G401.6 (cell line): ENCODE data around the gene RASIP1.

Experiments used
- FAIRE-seq: peaks from 2 replicates; lab custom pipeline; 2012; peaks lifted over from hg19 to GRCh38; lab: Jason Lieb, UNC

The RASIP1 gene

DNA sequence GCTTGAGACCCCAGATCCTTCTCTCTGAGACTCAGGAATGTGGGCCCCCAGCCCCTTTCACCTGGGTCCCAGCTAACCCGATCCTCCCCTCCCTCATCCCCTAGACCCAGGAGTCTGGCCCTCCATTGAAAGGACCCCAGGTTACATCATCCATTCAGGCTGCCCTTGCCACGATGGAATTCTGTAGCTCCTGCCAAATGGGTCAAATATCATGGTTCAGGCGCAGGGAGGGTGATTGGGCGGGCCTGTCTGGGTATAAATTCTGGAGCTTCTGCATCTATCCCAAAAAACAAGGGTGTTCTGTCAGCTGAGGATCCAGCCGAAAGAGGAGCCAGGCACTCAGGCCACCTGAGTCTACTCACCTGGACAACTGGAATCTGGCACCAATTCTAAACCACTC, 15.4 kb upstream of the RASIP1 start:
- no peak for FAIRE-seq

DNA sequence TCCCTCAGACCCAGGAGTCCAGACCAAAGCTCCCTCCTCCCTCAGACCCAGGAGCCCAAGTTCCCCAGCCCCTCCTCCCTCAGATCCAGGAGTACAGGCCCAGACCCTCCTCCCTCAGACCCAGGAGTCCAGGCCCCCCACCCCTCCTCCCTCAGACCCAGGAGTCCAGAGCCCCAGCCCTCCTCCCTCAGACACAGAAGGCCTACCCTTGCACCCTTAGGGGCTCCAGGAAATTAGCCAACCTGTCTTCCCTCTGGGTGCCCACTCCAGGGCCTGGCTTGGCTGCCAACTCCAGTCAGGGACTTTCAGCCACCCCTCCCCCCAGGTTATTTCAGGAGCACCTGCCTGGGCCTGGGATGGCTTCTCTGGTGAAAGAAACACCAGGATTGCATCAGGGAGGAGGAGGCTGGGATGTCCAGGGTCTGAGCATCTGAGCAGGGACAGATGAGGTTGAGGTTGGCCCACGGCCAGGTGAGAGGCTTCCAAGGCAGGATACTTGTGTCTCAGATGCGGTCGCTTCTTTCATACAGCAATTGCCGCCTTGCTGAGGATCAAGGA, 14.8 kb upstream of the RASIP1 start, which contains the start of gene FGF21:
Gene FGF21 (plus strand): TSS at position 441 of the 558 bp plus-strand sequence. CDS start 713 bp downstream, outside the sequence.
- FAIRE-seq: no peak

DNA sequence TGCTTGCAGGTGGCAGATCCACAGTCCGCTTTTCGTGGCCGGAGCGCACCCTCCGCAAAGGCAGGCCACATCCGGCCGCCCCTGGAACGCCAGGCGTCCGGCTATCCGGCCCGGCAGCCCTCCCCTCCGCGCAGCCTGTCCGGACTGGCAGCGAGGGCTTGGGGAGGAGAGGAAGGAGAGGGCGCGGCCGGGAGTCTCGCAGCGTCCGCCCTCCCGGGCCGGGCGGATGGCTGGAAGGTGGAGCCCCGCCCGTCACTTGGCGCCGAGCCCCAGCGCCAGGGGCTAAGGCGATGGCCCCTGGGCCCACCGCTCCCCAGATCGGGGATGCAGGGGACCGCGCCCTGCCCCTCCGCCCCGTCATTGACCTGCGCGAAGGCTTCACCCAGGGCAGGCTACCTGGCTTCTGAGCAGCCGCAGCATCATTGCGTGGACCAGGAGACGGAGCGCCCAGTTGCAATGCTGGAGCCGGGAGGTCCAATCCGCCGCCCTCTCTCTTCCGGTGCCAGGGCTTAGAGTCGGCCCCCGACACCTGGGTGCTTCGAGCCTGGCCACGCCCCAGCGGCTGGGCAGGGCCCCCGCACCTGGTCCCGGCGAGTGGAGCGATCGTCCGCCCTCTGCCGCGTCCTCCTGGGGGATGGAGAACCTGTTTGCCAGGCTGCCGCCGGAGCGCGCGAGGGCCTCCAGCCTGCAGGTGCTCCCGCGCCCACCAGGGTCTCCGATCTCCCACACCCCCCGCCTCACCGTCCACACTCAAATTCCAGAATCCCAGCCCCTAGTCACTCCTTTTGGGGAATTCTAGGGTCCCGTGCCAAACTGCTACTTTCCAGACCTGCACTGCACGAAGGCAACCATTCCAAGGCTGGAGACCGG, 12.3 kb upstream of the RASIP1 start, which contains the start of gene FUT1:
Gene FUT1 (minus strand): TSS at position 146 of the 870 bp plus-strand sequence. CDS start 1,360 bp downstream, outside the sequence.
- FAIRE-seq: no peak

DNA sequence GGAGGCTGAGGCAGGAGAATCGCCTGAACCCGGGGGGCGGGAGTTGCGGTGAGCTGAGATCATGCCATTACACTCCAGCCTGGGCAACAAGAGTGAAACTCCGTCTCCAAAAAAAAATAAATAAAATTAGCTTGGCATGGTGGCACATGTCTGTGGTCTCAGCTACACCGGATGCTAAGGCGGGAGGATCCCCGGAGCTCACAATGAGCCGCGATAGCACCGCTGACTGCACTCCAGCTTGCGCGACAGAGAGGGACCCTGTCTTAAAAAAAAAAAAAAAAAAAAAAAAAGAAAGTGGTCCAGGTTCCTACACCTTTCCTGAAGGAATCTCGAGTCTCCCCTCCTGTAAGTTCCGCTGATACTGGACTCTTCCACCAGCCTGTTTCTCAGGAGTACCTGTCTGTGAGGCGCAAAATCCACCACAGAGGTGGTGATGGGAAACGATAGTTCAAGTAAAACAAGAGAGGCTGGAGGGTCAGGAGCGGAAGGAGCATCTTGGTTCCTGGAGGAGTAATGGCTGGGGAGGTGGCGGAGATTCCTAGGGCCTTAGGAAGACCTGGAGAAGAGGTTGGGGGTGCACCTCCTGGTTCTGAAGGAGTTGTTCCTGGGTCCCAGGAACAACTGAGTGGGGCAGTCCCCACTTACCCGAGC, 11.6 kb upstream of the RASIP1 start:
- FAIRE-seq: no peak

DNA sequence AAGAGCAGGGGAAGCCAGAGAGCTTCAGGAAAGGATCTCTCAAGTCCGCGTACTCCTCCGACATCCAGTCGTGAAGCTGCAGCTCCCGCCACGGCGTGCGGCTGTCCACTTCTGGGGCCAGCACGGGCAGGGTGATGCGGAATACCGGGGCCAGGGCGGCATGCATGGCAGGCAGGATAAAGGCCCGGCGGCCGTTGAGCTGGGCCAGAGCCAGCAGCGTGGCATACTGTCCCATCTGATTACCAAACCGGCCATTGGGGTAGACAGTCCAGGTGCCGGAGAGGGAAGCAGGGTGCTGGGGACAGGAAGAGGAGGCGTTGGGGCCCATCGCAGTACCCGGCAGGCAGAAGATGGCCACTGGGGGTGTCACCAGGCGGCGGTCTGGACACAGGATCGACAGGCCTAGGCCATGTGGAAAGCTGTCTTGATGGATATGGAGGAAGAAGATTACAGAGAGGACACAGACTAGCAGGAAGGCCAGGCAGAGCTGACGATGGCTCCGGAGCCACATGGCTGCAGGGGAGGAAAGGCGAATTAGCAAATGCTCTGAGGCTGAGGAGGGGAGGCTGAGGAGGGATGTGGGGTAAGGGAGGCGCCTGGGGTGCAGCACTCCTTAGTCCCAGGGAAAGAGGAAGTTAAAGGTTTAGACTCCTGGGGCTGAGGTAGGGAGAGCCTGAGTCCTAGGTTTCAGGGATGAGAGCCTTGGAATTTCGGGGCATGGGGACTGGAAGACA, 10.5 kb upstream of the RASIP1 start:
- no peak for FAIRE-seq

DNA sequence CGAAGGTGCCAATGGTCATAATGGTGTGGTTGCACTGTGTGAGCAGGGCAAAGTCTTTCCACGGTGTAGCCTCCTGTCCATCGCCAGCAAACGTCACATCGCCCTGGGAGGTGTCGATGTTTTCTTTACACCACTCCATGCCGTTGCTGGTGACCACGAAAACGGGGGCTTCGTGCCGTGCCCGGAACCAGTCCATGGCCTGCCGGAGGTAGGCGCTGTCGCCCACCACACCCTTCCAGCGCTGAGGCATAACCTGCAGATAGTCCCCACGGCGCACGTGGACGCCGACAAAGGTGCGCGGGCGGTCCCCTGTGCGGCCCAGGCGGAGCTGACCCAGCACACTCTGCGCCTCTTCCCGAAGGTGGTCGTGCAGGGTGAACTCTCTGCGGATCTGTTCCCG, 9.9 kb upstream of the RASIP1 start:
- FAIRE-seq: no peak

DNA sequence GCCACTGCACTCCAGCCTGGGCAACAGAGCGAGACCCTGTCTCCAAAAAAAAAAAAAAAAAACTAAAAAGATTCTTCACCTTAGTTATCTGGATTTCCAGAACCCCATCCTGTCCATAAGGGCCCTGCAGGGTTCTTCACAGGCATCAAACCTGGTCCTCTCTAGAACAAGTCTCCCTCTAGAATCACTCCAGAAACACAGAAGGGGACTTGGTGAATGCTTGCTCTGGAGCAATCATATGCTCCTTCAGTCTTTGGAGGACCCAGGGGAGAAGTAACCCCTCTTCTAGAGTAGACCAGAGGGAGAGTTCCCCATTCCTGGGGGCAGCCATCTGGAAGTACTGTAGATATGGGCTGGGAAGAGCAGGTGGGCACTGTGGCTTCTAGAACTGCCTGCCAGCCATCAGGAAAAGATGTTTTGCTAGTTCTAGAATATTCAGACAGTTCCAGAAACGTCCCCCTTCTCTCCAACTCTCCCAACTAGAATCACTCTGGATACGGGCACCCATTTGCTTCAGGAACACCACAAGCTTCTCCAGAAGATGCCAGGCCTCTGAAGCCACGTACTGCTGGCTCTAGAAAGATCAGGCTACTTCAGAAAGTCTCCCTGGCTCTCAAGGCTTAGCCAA, 9.3 kb upstream of the RASIP1 start:
- no peak for FAIRE-seq

DNA sequence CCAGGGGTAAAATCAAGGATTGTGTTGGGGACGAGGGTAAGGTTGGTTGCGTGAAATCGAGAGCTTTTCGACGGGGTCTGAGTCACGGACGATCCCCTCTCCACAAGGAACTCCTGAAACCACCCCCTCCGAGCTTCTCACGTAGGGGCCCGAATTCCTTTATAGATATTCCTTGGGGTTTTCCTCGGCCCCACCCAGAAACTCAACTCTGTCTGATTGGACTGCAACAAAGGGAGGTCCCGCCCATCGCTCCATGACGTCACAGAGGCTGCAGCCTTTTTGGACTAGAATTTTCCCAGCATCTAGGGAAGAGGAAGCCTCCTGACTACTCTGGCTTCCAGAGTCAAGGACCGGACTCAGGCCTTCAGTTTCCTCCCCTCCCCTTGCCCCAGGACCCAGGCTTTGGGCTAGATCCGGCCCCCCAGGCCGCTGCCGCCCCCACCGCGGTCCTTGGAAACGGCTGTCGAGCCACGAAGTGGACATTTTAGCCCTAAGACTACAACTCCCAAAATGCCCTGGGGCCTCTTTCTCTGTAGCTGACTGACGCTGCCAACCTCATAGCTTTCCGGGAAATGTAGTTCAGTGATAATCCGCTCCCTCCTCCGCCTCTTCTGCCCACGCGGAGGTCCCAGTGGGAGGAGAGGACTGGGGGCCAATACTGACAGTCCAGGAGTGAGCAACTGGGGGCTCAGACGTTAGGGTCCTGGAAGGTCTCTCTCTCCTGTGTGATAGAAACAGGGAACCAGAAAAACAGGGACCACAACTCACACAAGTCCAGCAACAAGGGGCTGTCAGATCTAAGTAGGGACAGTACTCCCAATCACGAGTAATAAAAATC, 6.5 kb upstream of the RASIP1 start, which contains the start of gene IZUMO1:
Gene IZUMO1 (minus strand): TSS at position 172 of the 838 bp plus-strand sequence. CDS start 1,050 bp downstream, outside the sequence.
- peak; percentile 66 for FAIRE-seq

DNA sequence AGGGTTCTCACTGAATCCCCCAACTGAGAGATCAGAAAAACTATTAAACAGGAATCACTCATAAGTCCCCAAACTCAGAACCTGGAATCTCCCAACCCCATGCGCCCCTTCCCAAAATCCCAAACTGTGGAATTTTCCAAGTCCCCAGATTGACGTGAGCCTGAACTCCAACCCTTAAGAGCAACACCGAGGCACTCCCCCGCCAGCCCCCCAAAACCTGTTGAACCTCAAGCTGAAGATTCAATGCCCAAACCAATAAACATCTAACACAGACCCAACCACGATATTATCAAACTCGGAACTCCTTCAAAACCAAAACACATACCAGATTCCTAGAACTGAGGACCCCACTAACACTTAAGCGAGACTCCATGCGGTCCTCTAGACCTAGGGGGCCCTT, 5.7 kb upstream of the RASIP1 start:
- FAIRE-seq: no peak

DNA sequence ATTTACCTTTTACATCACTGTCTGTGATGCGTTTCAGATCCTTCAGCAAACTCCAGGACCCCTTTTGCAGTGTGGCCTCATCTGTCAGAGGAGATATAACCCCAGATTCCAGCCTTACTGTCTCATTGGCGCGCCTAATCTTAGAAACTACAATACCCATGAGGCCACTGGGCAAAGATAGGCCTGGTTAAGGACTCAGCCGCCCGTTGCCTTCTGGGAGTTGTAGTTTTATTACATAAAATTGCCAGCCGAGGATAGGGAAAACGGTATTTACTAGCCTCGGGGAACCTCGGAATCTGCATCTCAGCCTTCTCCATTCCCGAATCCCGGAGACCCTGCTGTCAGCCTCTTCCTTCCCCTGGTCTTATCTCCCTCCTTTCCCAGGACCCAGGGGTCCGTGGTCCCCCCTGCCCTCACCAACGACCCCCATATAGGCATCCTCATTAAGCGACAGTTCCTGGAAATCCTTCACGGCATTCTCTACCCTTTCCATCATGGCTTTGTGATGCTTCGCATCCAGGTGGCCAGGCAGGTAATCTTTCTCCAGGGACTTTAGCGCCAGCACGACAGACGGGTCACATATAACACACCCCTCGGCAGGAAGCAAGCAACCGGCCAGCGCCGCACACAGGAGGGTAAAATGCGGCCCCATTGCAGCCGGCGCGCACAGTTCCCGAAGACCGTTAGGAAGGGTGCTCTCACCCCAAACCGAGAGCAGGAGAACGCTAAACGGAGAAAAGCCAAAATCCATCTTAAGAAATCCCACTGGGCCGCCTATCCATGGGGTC, 5.0 kb upstream of the RASIP1 start:
- peak; percentile 15 for FAIRE-seq

DNA sequence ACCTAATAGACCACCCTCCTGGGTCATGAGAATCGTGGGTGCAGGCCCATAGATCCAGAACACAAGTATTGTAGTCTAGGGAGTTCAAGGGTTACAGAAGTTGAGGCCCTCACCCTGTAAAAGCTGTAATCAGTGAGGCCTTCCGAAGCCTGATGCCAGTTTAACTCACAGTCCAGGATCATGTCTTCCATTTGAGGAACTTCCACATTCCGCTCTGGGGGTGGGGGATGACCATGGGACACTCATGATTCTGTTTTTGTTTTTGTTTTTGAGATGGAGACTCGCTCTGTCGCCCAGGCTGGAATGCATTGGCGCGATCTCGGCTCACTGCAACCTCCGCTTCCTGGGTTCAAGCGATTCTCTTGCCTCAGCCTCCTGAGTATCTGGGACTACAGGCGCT, 1.7 kb upstream of the RASIP1 start:
- no peak for FAIRE-seq

DNA sequence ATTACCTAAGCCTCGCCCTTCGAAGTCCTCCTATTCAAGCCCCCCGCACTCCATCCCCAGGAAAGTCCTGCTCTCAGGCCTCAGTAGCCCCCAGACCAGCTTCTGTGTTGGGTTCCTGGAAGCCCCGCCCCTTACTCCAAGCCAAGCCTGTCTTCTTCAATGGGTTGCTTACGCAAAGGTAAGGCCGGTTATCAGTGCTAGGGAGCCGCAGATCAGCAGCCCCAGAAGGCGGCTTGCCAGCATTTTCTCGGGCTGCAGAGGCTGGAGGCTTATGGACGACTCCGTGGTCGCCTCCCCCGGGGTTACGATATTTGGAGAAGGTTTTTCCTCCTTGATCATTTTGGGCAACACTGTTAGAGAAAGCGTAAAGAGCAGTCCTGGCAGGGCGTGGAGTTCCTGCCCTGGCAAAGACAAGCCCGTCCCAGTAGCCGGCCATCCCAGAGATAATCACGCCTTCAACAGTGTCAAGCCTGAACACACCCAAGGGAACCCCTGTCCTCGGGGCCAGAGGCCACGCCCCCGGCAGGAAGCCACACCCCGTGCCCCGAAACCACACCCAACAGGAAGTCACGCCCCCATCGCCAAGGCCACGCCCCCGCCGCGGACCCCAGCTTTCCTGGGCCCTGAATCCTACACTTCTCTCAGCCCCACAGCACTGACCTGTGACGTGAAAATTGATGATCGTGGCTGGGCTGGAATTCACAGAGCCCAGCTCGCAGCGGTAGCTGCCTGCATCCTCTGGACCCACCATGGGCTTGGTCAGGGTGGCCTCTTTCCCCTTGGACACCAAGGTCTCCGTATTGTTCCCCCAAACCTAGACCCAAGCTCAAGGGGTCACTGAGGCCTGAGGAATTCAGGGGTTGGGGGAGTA, 954 bp upstream of the RASIP1 start:
- no peak for FAIRE-seq

DNA sequence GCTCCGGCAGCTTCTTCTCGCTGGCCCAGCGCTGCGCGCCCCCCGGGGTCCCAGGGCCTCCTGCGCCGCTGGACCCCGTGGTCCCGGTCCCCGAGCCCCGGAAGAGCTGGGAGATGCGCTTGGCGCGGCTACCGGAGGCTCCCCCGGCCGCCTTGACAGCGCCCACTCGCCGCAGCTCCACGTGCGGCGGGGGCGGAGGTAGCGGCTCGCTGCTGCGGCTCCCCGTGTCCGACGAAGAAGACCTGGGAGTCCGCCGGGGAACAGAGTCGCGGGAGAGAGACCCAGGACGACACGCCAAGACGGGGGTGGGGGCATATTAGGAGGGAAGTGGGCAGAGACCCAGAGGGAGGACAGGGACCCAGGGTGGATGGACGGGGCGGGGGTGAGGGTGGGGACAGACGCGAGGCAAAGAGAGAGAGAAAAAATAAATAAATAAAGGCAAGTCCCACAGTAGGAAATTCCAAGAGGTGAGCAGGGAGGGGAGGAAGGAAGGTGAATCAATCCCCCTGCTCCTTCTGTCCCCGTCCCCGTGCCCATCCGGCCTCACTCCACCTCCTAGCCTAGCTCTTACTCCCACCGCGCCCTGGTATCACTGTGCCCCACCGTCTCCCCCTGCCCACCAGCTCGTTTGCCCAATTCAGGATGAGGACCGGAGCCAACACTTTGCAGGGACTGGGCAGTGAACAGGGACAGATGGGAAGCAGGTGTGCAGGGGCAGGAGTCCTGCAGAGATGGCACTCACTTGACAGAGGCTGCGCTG, 826 bp downstream of the RASIP1 start:
- FAIRE-seq: no peak

DNA sequence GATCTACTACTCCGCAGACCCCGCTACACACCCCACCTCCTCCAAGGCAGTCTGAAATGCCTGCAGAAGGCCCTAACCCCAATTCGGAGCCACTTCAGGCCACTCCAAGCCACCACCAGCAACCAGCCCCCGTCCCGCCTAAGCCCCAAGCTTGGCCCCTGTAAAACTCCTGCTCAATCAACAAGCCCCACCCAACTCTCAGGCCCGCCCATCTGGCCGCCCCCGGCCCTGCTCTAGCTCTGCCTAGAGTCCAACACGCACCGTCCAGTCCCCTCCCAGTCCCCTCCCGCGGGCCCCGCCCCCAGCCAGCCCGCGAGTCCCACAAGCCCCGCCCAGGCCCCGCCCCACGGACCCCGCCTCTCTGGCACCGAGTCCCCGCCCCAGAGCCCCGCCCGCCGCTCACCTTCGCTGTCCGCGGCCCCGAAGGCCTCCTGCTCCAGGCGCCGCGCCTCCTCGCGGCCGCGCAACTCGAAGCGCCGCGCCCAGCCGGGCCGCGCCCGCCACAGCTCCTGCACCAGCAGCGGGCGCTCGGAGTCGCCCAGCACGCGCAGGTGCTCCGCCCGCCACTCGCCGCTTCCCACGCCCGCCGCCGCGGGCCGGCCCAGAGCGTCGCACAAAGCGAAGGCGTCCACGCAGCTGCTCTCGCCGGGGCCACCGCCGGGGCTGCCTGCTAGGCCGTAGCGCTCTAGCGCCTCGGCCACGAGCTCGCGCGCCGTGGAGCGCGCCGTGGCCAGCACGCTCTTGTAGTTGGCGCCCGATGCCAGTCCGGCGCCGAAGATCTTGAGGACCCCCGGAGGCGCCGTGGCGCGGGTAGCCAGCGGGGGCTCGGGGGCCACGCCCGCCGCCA, 1.6 kb downstream of the RASIP1 start:
- no peak for FAIRE-seq

DNA sequence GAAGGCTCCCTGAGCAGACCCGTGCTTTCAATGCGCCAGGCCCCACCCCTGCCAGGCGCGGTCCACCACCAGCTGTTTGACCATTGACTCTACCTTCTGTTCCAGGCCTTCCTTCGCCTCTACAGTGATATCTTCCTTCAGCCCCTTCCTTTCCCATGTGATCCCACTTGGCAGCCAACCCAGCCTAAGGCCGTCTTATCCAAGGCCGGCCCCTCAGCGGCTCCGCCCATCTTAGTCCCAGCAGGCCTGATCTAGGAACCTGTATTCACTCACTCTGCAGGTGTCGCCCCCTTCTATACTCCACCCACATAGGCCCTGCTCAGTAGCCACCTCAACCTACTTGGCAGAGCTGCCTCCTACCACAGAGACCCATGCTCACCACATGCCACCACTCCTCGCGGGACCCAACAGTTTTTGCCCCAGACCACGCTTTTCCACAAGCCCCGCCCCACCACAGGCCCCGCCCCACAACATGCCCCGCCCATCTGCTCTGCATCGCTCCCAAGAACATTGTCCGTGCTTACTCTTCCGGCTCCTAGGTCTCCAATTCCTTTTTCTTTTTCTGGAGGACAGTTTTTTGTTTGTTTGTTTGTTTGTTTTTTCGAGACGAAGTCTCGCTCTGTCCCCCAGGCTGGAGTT, 2.9 kb downstream of the RASIP1 start:
- no peak for FAIRE-seq

DNA sequence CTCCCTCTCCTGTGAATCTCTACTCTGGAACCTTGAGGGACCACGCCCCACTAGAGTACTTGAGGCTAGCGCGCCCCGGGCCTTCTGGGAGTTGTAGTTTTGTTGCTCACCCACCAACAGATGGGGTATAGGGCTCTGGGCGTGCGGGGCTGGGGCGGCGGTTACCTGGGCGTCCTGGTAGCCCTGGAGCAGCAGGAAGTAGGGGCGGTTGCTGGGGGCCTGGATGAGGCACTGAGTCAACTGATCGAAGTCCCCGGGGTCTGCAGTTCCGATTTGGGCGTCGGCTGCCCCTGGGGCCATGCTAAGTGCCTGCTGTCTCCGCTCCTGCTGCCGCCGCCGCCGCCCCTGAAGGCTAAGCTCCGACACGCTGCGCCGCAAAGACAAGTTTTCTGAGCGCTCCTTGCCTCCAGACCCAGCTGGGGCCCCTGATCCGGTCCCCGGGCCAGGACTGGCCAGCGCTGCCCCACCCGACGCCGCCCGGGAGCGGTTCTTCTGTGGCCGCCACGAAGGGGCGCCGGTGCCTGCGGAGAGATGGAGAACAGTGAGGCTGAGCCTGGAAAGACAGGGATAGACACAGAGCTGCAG, 5.3 kb downstream of the RASIP1 start:
- peak; percentile 23 for FAIRE-seq
